ENCODE results near the gene DIS3L2. TPM values are rescaled to one million over a fixed set of nuclear protein-coding genes. Genes with fewer than 3 reads are reported as not detected.
A peak's percentile ranks its signal among the peaks of the same experiment; 100 is the strongest.
"Not testable (repeated sequence)": the region's sequence is repeated elsewhere in the genome, so short reads cannot be mapped to it uniquely, and the experiment has no call there.

DIS3L2 gene
- total RNA-seq, 1 experiment from 2014 or later, result 15.8 TPM

DNA sequence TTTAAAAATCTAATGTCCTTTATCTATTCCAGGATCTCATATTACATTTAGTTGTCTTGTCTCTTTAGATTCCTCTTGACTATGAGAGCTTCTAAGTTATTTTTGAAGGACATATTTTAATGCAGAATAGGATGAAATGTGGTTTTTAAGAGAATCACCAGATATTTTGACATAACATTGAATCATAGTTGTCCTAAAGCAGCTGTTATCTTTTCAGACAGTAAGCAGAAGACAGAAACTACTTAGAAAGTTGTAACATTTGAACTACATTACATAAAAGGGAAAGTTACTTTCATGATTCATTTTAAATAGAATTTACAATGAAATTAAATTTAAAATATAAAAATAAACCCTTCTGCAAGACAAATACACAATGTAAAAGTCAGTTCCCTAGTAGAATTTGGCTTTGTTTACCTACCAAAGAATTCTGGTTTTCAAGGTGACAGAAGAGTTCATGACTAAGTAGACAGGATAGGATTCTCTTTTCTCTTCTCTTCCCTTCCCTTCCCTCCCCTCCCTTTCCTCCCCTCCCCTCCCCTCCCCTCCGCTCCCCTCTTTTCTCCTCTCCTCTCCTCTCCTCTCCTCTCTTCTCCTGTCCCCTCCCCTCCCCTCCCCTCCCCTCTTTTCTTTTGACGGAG is 186.0 kb downstream of the DIS3L2 start:
- Histone ChIP-seq H2AFZ (ENCODE audit: low read length) (no peak overlapping the region), H3K79me2 (ENCODE audit: low read length) (no peaks in the 10 kb centered on the region), H3K9ac (ENCODE audit: low read length) (no peak overlapping the region), H3K27me3 (ENCODE audit: low read length) (no peaks in the 10 kb centered on the region), H3K27ac (ENCODE audit: low read length) (no peak overlapping the region), H3K4me2 (ENCODE audit: low read depth, low read length, poor library complexity, severe bottlenecking) (no peak overlapping the region), H4K20me1 (ENCODE audit: insufficient read depth, low read depth, low read length) (no peaks in the 10 kb centered on the region), H3K4me3 (ENCODE audit: low read length) (no peak overlapping the region), H3K9me3 (ENCODE audit: low read length) (no peaks in the 10 kb centered on the region), H3K4me1 (ENCODE audit: low read length) (no peaks in the 10 kb centered on the region), H3K9me2 (replicated peaks; ENCODE audit: insufficient read depth, low read length) (no peaks in the 10 kb centered on the region), H3K36me3 (ENCODE audit: insufficient read depth, low read length) (no peaks in the 10 kb centered on the region)
- no peak for DNase-seq

DNA sequence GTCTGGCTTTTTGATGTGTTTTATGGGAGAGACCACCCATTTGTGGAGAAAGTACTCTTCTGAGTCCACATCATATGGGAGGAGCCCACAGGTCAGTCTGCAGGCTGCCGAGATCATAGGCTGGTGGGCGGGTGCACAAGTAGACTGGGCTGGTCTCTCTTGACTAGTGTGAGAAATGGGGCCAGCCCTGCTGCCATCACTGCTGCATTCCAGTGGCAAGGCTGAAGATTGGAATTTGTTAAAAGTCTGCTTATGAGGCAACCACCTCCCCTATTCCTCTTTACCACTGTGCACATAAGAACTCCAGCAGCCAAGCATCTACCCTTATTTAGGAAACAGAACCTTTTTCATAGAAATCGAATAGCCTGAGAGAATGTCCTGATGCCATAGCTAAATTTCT is 200.7 kb downstream of the DIS3L2 start:
- no peaks in the 10 kb centered on the region for H4K20me1 ChIP-seq (ENCODE audit: insufficient read depth, low read depth, low read length)
- H3K27me3 ChIP-seq (ENCODE audit: low read length), result no peaks in the 10 kb centered on the region
- no peaks in the 10 kb centered on the region for H3K79me2 ChIP-seq (ENCODE audit: low read length)
- H3K4me1 ChIP-seq (ENCODE audit: low read length), result no peaks in the 10 kb centered on the region
- peak; percentile 17 for DNase-seq
- H3K4me3 ChIP-seq (ENCODE audit: low read length), result no peak overlapping the region
- no peaks in the 10 kb centered on the region for H3K9me2 ChIP-seq (replicated peaks; ENCODE audit: insufficient read depth, low read length)
- H3K4me2 ChIP-seq (ENCODE audit: low read depth, low read length, poor library complexity, severe bottlenecking), result no peak overlapping the region
- no peak overlapping the region for H3K27ac ChIP-seq (ENCODE audit: low read length)
- H3K9ac ChIP-seq (ENCODE audit: low read length), result no peak overlapping the region
- H3K36me3 ChIP-seq (ENCODE audit: insufficient read depth, low read length), result no peaks in the 10 kb centered on the region
- no peak overlapping the region for H2AFZ ChIP-seq (ENCODE audit: low read length)
- H3K9me3 ChIP-seq (ENCODE audit: low read length), result no peaks in the 10 kb centered on the region

- H3K27me3 ChIP-seq (ENCODE audit: low read length), result no peaks in the 10 kb centered on the region
- no peaks in the 10 kb centered on the region for H3K9me2 ChIP-seq (replicated peaks; ENCODE audit: insufficient read depth, low read length)
- no peak overlapping the region for H3K27ac ChIP-seq (ENCODE audit: low read length)
- no peaks in the 10 kb centered on the region for H3K79me2 ChIP-seq (ENCODE audit: low read length)
- no peaks in the 10 kb centered on the region for H4K20me1 ChIP-seq (ENCODE audit: insufficient read depth, low read depth, low read length)
- H2AFZ ChIP-seq (ENCODE audit: low read length), result no peak overlapping the region
- peaks cover 2% of the 10 kb centered on the region; the same call in 1 of the 2 replicates for H3K4me1 ChIP-seq (ENCODE audit: low read length)
- no peak overlapping the region for H3K4me3 ChIP-seq (ENCODE audit: low read length)
- no peak overlapping the region for H3K4me2 ChIP-seq (ENCODE audit: low read depth, low read length, poor library complexity, severe bottlenecking)
- no peak overlapping the region for H3K9ac ChIP-seq (ENCODE audit: low read length)
- DNase-seq, result no peak
- H3K9me3 ChIP-seq (ENCODE audit: low read length), result no peaks in the 10 kb centered on the region
- H3K36me3 ChIP-seq (ENCODE audit: insufficient read depth, low read length), result no peaks in the 10 kb centered on the region
Measured at GRCh38 chr2:232170396-232170795, 208.9 kb downstream of the DIS3L2 start.

DNA sequence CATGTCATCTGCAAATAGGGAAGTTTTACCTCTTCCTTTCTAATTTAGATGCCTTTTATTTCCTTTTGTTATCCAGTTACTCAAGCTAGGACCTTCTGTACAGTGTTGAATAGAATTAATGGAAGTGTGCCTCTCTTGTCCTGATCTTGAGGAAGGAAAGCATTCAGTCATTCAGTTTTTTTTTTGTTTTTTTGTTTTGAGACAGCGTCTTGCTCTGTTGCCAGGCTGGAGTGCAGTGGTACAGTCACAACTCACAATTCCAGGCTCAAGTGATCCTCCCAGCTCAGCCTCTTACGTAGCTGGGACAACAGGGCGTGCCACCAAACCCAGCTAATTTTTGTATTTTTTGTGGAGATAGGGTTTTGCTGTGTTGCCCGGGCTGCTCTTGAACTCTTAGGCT is 213.1 kb downstream of the DIS3L2 start:
- no peak overlapping the region for H3K4me2 ChIP-seq (ENCODE audit: low read depth, low read length, poor library complexity, severe bottlenecking)
- H3K4me3 ChIP-seq (ENCODE audit: low read length), result no peak overlapping the region
- no peak overlapping the region for H3K9ac ChIP-seq (ENCODE audit: low read length)
- no peaks in the 10 kb centered on the region for H3K9me2 ChIP-seq (replicated peaks; ENCODE audit: insufficient read depth, low read length)
- H3K27me3 ChIP-seq (ENCODE audit: low read length), result no peaks in the 10 kb centered on the region
- H3K27ac ChIP-seq (ENCODE audit: low read length), result no peak overlapping the region
- H3K36me3 ChIP-seq (ENCODE audit: insufficient read depth, low read length), result no peaks in the 10 kb centered on the region
- H4K20me1 ChIP-seq (ENCODE audit: insufficient read depth, low read depth, low read length), result no peaks in the 10 kb centered on the region
- peaks cover 2% of the 10 kb centered on the region; the same call in 1 of the 2 replicates for H3K4me1 ChIP-seq (ENCODE audit: low read length)
- no peak overlapping the region for H2AFZ ChIP-seq (ENCODE audit: low read length)
- DNase-seq, result peak; percentile 23
- H3K9me3 ChIP-seq (ENCODE audit: low read length), result no peaks in the 10 kb centered on the region
- H3K79me2 ChIP-seq (ENCODE audit: low read length), result no peaks in the 10 kb centered on the region

GRCh38 chr2:232176587-232176986 is 215.1 kb downstream of the DIS3L2 start:
- not testable (repeated sequence) for H3K9ac ChIP-seq (ENCODE audit: low read length); H3K27me3 ChIP-seq (ENCODE audit: low read length); H3K9me3 ChIP-seq (ENCODE audit: low read length); H3K36me3 ChIP-seq (ENCODE audit: insufficient read depth, low read length); H3K9me2 ChIP-seq (replicated peaks; ENCODE audit: insufficient read depth, low read length); H3K4me3 ChIP-seq (ENCODE audit: low read length); H2AFZ ChIP-seq (ENCODE audit: low read length); DNase-seq; H3K4me2 ChIP-seq (ENCODE audit: low read depth, low read length, poor library complexity, severe bottlenecking); H3K27ac ChIP-seq (ENCODE audit: low read length); H3K79me2 ChIP-seq (ENCODE audit: low read length); H3K4me1 ChIP-seq (ENCODE audit: low read length); H4K20me1 ChIP-seq (ENCODE audit: insufficient read depth, low read depth, low read length)

- H3K4me2 ChIP-seq (ENCODE audit: low read depth, low read length, poor library complexity, severe bottlenecking), result no peak overlapping the region
- H3K36me3 ChIP-seq (ENCODE audit: insufficient read depth, low read length), result no peaks in the 10 kb centered on the region
- no peak overlapping the region for H2AFZ ChIP-seq (ENCODE audit: low read length)
- no peaks in the 10 kb centered on the region for H3K9me2 ChIP-seq (replicated peaks; ENCODE audit: insufficient read depth, low read length)
- H4K20me1 ChIP-seq (ENCODE audit: insufficient read depth, low read depth, low read length), result no peaks in the 10 kb centered on the region
- H3K4me1 ChIP-seq (ENCODE audit: low read length), result no peaks in the 10 kb centered on the region
- H3K9ac ChIP-seq (ENCODE audit: low read length), result no peak overlapping the region
- no peaks in the 10 kb centered on the region for H3K79me2 ChIP-seq (ENCODE audit: low read length)
- H3K27me3 ChIP-seq (ENCODE audit: low read length), result no peaks in the 10 kb centered on the region
- DNase-seq, result no peak
- no peaks in the 10 kb centered on the region for H3K9me3 ChIP-seq (ENCODE audit: low read length)
- H3K4me3 ChIP-seq (ENCODE audit: low read length), result no peak overlapping the region
- H3K27ac ChIP-seq (ENCODE audit: low read length), result no peak overlapping the region
Measured at GRCh38 chr2:232183279-232183678, 221.8 kb downstream of the DIS3L2 start.

GRCh38 chr2:232184346-232184745 is 222.8 kb downstream of the DIS3L2 start:
- Histone ChIP-seq H3K9ac (ENCODE audit: low read length) (no peak overlapping the region), H3K27me3 (ENCODE audit: low read length) (no peaks in the 10 kb centered on the region), H3K9me3 (ENCODE audit: low read length) (no peaks in the 10 kb centered on the region), H3K4me3 (ENCODE audit: low read length) (no peak overlapping the region), H3K4me2 (ENCODE audit: low read depth, low read length, poor library complexity, severe bottlenecking) (no peak overlapping the region), H3K27ac (ENCODE audit: low read length) (no peak overlapping the region), H3K9me2 (replicated peaks; ENCODE audit: insufficient read depth, low read length) (no peaks in the 10 kb centered on the region), H3K79me2 (ENCODE audit: low read length) (no peaks in the 10 kb centered on the region), H4K20me1 (ENCODE audit: insufficient read depth, low read depth, low read length) (no peaks in the 10 kb centered on the region), H2AFZ (ENCODE audit: low read length) (no peak overlapping the region), H3K4me1 (ENCODE audit: low read length) (no peaks in the 10 kb centered on the region), H3K36me3 (ENCODE audit: insufficient read depth, low read length) (no peaks in the 10 kb centered on the region)
- DNase-seq, result no peak

GRCh38 chr2:232190796-232191195 is 229.3 kb downstream of the DIS3L2 start:
- Histone ChIP-seq H4K20me1 (ENCODE audit: insufficient read depth, low read depth, low read length) (no peaks in the 10 kb centered on the region), H3K27ac (ENCODE audit: low read length) (no peak overlapping the region), H3K27me3 (ENCODE audit: low read length) (no peaks in the 10 kb centered on the region), H3K4me1 (ENCODE audit: low read length) (no peaks in the 10 kb centered on the region), H3K9me2 (replicated peaks; ENCODE audit: insufficient read depth, low read length) (no peaks in the 10 kb centered on the region), H3K36me3 (ENCODE audit: insufficient read depth, low read length) (no peaks in the 10 kb centered on the region), H2AFZ (ENCODE audit: low read length) (no peak overlapping the region), H3K9ac (ENCODE audit: low read length) (no peak overlapping the region), H3K79me2 (ENCODE audit: low read length) (no peaks in the 10 kb centered on the region), H3K9me3 (ENCODE audit: low read length) (no peaks in the 10 kb centered on the region), H3K4me3 (ENCODE audit: low read length) (no peak overlapping the region), H3K4me2 (ENCODE audit: low read depth, low read length, poor library complexity, severe bottlenecking) (no peak overlapping the region)
- DNase-seq, result no peak

GRCh38 chr2:232195487-232195886 is 234.0 kb downstream of the DIS3L2 start:
- H3K79me2 ChIP-seq (ENCODE audit: low read length), result no peaks in the 10 kb centered on the region
- no peak overlapping the region for H3K4me3 ChIP-seq (ENCODE audit: low read length)
- H4K20me1 ChIP-seq (ENCODE audit: insufficient read depth, low read depth, low read length), result no peaks in the 10 kb centered on the region
- H3K36me3 ChIP-seq (ENCODE audit: insufficient read depth, low read length), result no peaks in the 10 kb centered on the region
- no peaks in the 10 kb centered on the region for H3K9me2 ChIP-seq (replicated peaks; ENCODE audit: insufficient read depth, low read length)
- no peak overlapping the region for H3K4me2 ChIP-seq (ENCODE audit: low read depth, low read length, poor library complexity, severe bottlenecking)
- no peaks in the 10 kb centered on the region for H3K9me3 ChIP-seq (ENCODE audit: low read length)
- no peak overlapping the region for H2AFZ ChIP-seq (ENCODE audit: low read length)
- no peak overlapping the region for H3K27ac ChIP-seq (ENCODE audit: low read length)
- H3K27me3 ChIP-seq (ENCODE audit: low read length), result no peaks in the 10 kb centered on the region
- DNase-seq, result no peak
- no peak overlapping the region for H3K9ac ChIP-seq (ENCODE audit: low read length)
- no peaks in the 10 kb centered on the region for H3K4me1 ChIP-seq (ENCODE audit: low read length)

All from Karpas-422 (cell line).